Retinal pigment epithelial cell (primary cell): ENCODE data around the gene CHST13.

Experiments used
- DNase-seq: peaks from one replicate; pipeline ENCODE4 v3.0.0-alpha.2; 2010; ENCODE audit warnings: low read depth
- H3K4me3 ChIP-seq: 2 replicates; pipeline ENCODE4 v1.5.1; 2011; ENCODE audit warnings: mild to moderate bottlenecking, low read length, control low read depth, moderate library complexity
- CTCF ChIP-seq: conservative IDR thresholded peaks from 2 replicates; pipeline ENCODE4 v1.5.1; 2011; ENCODE audit warnings: low read depth, low read length, control low read depth, inconsistent platforms

CHST13 gene

GRCh38 chr3:126495786-126496185 lies 28.2 kb upstream of the CHST13 start:
- TF ChIP-seq CTCF, result no peak
- no peak for DNase-seq
- H3K4me3 ChIP-seq, result no peak overlapping the region

GRCh38 chr3:126496894-126497850 lies 26.8 kb upstream of the CHST13 start:
- TF ChIP-seq CTCF, result no peak
- no peak for DNase-seq
- no peak overlapping the region for H3K4me3 ChIP-seq

- TF ChIP-seq CTCF, result no peak
- DNase-seq, result no peak
- no peak overlapping the region for H3K4me3 ChIP-seq
Measured at GRCh38 chr3:126497956-126498355, 26.0 kb upstream of the CHST13 start.

GRCh38 chr3:126498461-126498860 lies 25.5 kb upstream of the CHST13 start:
- DNase-seq, result no peak
- no peak overlapping the region for H3K4me3 ChIP-seq
- TF ChIP-seq CTCF, result no peak

GRCh38 chr3:126498929-126499328 lies 25.0 kb upstream of the CHST13 start:
- no peak for DNase-seq
- no peak overlapping the region for H3K4me3 ChIP-seq
- no peak for TF ChIP-seq CTCF

GRCh38 chr3:126499401-126499800 lies 24.6 kb upstream of the CHST13 start:
- H3K4me3 ChIP-seq, result no peak overlapping the region
- DNase-seq, result no peak
- TF ChIP-seq CTCF, result no peak

GRCh38 chr3:126500016-126500415 lies 23.9 kb upstream of the CHST13 start:
- DNase-seq, result no peak
- TF ChIP-seq CTCF, result no peak
- H3K4me3 ChIP-seq, result no peak overlapping the region
